ENCODE data around the gene CALM1. TPM values are rescaled to one million over a fixed set of nuclear protein-coding genes. Genes with fewer than 3 reads are reported as not detected.

The CALM1 gene
- total RNA-seq, 3 donors from 2014 or later = 610 to 985 (median 822) TPM

DNA sequence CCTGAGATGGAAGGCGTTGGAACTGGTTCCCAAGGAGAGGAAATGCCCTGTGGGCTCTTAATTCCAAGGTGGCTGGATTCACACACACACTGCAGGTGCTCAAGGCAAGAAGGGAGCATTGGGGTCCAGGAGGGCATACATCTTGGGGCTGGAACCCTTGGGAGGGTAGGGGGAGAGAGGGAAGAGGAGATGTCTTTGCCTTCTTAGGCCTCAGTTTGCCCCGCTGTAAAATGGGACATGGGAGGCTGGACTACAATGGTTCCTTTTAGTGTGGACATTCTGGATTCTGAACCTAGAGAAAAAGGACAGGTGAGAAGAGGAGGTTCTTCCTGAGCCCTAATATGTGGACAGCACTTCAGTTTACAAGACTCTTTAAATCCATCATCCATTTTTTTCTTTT lies 43.8 kb downstream of the CALM1 start:
- DNase-seq (no peak), ATAC-seq (no peak)
- Histone ChIP-seq H3K36me3 (ENCODE audit: low read depth) (no peaks in the 10 kb centered on the region), H3K4me1 (ENCODE audit: low read depth) (no peaks in the 10 kb centered on the region), H3K4me3 (no peak overlapping the region), H3K9me3 (peaks cover 2% of the 10 kb centered on the region)
- TF ChIP-seq, protein P1, sequence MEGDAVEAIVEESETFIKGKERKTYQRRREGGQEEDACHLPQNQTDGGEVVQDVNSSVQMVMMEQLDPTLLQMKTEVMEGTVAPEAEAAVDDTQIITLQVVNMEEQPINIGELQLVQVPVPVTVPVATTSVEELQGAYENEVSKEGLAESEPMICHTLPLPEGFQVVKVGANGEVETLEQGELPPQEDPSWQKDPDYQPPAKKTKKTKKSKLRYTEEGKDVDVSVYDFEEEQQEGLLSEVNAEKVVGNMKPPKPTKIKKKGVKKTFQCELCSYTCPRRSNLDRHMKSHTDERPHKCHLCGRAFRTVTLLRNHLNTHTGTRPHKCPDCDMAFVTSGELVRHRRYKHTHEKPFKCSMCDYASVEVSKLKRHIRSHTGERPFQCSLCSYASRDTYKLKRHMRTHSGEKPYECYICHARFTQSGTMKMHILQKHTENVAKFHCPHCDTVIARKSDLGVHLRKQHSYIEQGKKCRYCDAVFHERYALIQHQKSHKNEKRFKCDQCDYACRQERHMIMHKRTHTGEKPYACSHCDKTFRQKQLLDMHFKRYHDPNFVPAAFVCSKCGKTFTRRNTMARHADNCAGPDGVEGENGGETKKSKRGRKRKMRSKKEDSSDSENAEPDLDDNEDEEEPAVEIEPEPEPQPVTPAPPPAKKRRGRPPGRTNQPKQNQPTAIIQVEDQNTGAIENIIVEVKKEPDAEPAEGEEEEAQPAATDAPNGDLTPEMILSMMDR (IDR thresholded peaks at IDR 0.05) = no peak
- intact Hi-C loops (cut with DNase I, micrococcal nuclease) = no loop called here

DNA sequence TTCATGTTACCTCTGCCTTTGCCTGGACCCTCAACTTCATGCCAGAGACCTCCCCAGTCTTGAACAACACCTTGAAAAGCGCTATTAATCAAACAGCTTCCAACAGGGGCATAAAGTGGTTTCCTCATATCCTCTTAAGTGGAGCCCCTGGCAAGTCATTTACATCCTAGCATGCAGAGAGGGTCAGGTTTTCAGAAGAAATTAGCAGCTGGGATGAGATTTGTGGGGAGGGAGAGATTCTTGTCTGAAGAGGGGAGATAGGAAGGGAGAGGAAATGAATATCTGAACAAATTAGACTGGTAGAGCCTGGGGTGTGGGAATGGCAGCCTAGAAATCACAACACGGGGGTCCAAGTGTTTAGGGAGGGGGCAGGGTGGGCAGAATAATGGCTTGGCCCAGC lies 45.6 kb downstream of the CALM1 start:
- DNase-seq (no peak), ATAC-seq (no peak)
- peaks cover 5% of the 10 kb centered on the region for H3K9me3 ChIP-seq
- no peaks in the 10 kb centered on the region for H3K36me3 ChIP-seq (ENCODE audit: low read depth)
- H3K4me3 ChIP-seq = no peak overlapping the region
- TF ChIP-seq, protein P1 (IDR thresholded peaks at IDR 0.05) = no peak
- no peaks in the 10 kb centered on the region for H3K4me1 ChIP-seq (ENCODE audit: low read depth)
- intact Hi-C loops (cut with DNase I, micrococcal nuclease) = no loop called here

DNA sequence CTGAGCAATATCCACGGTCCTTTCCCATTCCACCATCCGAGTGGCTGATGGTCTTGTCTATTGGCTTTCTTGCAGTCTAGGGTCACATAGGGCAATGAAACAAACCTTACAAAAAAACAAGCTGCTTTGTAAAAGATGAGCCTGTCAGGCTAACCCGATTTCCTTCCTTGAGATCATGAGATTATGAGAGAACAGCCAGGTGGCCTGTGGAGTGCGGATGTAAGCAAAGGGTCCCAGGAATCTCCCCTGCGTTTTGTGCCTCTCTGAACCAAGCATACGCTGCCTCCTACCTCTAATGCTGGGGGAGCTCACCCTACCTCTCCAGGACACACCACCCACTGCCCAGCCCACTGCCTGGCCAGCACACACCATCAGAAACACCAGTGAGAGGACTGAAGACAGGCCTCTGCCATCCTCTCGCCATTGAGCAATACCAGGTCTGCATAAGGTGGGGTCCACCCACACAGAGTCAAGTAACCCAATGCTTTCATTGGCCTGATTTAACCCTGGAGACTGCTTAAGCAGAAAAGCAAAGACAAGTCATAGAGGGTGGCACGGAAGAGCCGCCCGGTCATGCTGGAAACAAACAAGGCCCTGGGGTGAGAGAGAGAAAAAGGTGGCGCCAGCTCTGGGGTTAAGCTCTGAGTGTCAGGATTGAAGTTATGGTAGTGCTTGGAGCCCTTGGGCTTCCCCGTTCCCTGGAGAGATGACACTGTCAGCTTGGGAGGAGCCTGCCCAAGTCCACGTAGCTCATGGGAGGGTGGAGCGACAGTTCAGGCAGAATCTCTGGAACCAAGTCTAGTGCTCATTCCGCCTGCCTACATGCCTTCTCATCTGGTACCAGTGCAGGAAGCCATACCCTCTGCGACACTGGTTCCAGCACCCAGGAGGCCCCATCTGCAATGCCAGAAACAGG lies 46.6 kb downstream of the CALM1 start:
- ATAC-seq = no peak
- Histone ChIP-seq H3K9me3 (peaks cover 11% of the 10 kb centered on the region), H3K36me3 (ENCODE audit: low read depth) (no peaks in the 10 kb centered on the region), H3K4me1 (ENCODE audit: low read depth) (no peaks in the 10 kb centered on the region), H3K4me3 (no peak overlapping the region)
- intact Hi-C loops (cut with DNase I, micrococcal nuclease) = no loop called here
- TF ChIP-seq, protein P1 (IDR thresholded peaks at IDR 0.05) = no peak
- DNase-seq = no peak

DNA sequence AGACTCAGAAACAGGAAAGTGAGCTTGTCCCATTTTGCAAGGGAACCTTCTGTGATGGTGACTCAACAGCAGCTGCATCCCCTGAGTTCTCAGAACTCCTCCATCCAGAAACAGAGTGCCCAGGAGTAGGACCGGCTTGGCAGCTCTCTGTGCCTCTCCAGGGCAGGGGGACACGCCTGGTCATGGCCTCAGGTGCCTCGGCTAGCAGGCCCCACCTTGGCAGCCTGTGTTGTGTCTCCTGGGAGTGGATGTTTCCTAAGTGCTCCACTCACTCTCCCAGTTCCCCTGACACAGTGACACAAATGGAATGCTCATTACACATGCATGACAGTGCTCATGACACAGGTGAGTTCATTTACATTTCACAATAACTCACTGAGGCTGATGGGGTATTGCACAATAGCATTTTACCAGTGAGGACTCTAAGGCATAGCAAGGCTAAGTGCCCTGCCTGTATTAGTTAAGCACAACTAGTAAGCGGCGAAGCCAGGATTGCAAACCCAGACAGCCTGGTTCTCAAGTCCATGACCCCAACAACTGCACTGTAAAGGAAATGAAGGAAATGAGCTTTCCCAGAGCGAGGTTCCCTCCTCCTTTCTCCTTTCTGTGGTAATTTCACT lies 47.4 kb downstream of the CALM1 start:
- DNase-seq (no peak), ATAC-seq (peak; percentile 52)
- H3K4me1 ChIP-seq (ENCODE audit: low read depth) = no peaks in the 10 kb centered on the region
- intact Hi-C loops (cut with DNase I, micrococcal nuclease) = no loop called here
- no peak overlapping the region for H3K4me3 ChIP-seq
- TF ChIP-seq, protein P1 (IDR thresholded peaks at IDR 0.05) = no peak
- H3K9me3 ChIP-seq = peaks cover 11% of the 10 kb centered on the region
- no peaks in the 10 kb centered on the region for H3K36me3 ChIP-seq (ENCODE audit: low read depth)

DNA sequence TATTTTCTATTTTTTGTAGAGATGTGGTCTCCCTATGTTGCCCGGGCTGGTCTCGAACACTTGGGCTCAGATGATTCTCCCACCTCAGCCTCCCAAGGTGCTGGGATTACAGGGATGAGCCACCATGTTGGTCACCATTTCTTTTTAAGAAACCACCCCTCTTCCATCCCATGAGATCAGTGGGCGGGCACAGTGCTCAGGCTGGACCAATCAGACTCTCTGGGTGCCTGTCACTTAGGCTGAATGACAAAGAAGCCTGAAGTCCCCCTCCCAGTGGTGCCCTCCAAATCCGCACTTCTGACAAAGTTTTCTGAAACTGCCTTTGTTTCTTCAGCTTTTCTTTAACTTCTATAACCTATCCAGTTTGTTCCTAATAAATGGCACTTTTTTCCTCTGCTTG lies 48.2 kb downstream of the CALM1 start:
- Histone ChIP-seq H3K4me3 (no peak overlapping the region), H3K4me1 (ENCODE audit: low read depth) (no peaks in the 10 kb centered on the region), H3K9me3 (peaks cover 11% of the 10 kb centered on the region), H3K36me3 (ENCODE audit: low read depth) (no peaks in the 10 kb centered on the region)
- intact Hi-C loops (cut with DNase I, micrococcal nuclease) = no loop called here
- DNase-seq = no peak
- no peak for ATAC-seq
- TF ChIP-seq, protein P1 (IDR thresholded peaks at IDR 0.05) = no peak

Measured in mucosa of descending colon (tissue), 3 donors.